Neural progenitor cell (in vitro differentiated cells): Measurements from ENCODE around the gene ROMO1.

Experiments used
- EZH2phosphoT487 ChIP-seq: fragments of 200-600 bp; sonication (generic); IDR thresholded peaks from 2 replicates; pipeline ENCODE4 v1.6.1; 2017; ENCODE audit warnings: antibody characterized with exemption
- TF ChIP-seq, protein P1 (sequence below): fragments of 200-600 bp; sonication (generic); IDR thresholded peaks from 2 replicates; pipeline ENCODE4 v1.5.1; 2017; ENCODE audit warnings: antibody characterized with exemption, mild to moderate bottlenecking

DNA sequence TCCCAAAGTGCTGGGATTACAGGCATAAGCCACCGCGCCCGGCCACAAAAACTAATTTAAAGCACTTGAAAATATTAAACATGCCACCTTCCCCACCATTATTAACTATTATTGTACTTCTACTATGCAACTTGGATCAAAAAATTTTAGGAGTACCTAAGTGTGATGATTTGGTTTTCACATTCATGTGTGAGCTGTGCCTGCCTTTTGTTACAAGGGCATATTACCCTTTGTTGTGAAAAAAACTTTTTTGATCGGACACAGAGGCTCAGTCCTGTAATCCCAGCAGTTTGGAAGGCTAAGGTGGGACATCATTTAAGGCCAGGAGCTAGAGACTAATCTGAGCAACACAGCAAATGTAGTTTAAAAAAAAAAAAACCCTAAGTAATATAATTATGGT lies 17.1 kb downstream of the ROMO1 start:
- TF ChIP-seq, protein P1, sequence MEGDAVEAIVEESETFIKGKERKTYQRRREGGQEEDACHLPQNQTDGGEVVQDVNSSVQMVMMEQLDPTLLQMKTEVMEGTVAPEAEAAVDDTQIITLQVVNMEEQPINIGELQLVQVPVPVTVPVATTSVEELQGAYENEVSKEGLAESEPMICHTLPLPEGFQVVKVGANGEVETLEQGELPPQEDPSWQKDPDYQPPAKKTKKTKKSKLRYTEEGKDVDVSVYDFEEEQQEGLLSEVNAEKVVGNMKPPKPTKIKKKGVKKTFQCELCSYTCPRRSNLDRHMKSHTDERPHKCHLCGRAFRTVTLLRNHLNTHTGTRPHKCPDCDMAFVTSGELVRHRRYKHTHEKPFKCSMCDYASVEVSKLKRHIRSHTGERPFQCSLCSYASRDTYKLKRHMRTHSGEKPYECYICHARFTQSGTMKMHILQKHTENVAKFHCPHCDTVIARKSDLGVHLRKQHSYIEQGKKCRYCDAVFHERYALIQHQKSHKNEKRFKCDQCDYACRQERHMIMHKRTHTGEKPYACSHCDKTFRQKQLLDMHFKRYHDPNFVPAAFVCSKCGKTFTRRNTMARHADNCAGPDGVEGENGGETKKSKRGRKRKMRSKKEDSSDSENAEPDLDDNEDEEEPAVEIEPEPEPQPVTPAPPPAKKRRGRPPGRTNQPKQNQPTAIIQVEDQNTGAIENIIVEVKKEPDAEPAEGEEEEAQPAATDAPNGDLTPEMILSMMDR = no peak
- no peak for TF ChIP-seq EZH2phosphoT487
